PFSK-1 (cell line): Measurements from ENCODE around the gene TMPRSS3.

Experiments used
- FOXP2 ChIP-seq: optimal IDR thresholded peaks from 2 replicates; pipeline ENCODE3; 2011; ENCODE audit warnings: borderline replicate concordance, control low read depth, inconsistent platforms; ENCODE audit not compliant: insufficient read depth; ENCODE audit errors: extremely low read length, extremely low read depth
- POLR2AphosphoS5 ChIP-seq: IDR thresholded peaks from 2 replicates; pipeline ENCODE4 v1.6.1; 2012; ENCODE audit warnings: low read depth, mild to moderate bottlenecking, control low read depth, low read length, moderate library complexity
- SIN3A ChIP-seq: IDR thresholded peaks from 2 replicates; pipeline ENCODE4 v1.6.1; 2012; ENCODE audit warnings: mild to moderate bottlenecking, low read length, moderate library complexity, borderline replicate concordance; ENCODE audit not compliant: insufficient read depth
- TAF1 ChIP-seq: IDR thresholded peaks from 2 replicates; pipeline ENCODE4 v1.6.1; 2012; ENCODE audit warnings: low read length, control low read depth, borderline replicate concordance; ENCODE audit not compliant: insufficient read depth
- TF ChIP-seq, protein P1 (sequence below), 2 experiments: IDR thresholded peaks; 2 replicates each; pipeline versions ENCODE4 v1.6.1 to v1.8.0; 2011 to 2012; ENCODE audit warnings: low read depth in 2 of 2, low read length in 2 of 2, control low read depth in 1 of 2, inconsistent platforms in 1 of 2, mild to moderate bottlenecking in 1 of 2, moderate library complexity in 1 of 2; ENCODE audit not compliant: insufficient read depth in 1 of 2

TMPRSS3 gene

DNA sequence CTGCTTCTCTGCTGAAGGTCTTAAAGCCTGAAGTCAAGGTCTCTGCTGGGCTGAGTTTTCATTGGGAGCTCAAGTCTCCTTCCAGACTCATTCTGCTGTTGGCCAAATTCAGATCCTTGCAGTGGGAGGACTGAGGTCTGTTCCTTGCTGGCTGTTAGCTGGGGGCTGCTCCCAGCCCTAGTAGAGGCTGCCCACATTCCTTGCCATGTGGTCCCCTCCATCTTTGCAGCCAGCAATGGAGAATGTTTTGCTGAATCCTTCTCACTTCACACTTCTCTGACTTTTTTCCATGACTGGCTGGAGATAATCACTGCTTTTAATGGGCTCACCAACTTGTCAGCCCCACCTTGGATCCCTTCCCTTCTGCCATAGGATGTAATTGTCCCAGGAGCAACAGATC, 41.1 kb upstream of the TMPRSS3 start:
- no peak for TF ChIP-seq POLR2AphosphoS5
- TF ChIP-seq TAF1: no peak
- TF ChIP-seq, protein P1, sequence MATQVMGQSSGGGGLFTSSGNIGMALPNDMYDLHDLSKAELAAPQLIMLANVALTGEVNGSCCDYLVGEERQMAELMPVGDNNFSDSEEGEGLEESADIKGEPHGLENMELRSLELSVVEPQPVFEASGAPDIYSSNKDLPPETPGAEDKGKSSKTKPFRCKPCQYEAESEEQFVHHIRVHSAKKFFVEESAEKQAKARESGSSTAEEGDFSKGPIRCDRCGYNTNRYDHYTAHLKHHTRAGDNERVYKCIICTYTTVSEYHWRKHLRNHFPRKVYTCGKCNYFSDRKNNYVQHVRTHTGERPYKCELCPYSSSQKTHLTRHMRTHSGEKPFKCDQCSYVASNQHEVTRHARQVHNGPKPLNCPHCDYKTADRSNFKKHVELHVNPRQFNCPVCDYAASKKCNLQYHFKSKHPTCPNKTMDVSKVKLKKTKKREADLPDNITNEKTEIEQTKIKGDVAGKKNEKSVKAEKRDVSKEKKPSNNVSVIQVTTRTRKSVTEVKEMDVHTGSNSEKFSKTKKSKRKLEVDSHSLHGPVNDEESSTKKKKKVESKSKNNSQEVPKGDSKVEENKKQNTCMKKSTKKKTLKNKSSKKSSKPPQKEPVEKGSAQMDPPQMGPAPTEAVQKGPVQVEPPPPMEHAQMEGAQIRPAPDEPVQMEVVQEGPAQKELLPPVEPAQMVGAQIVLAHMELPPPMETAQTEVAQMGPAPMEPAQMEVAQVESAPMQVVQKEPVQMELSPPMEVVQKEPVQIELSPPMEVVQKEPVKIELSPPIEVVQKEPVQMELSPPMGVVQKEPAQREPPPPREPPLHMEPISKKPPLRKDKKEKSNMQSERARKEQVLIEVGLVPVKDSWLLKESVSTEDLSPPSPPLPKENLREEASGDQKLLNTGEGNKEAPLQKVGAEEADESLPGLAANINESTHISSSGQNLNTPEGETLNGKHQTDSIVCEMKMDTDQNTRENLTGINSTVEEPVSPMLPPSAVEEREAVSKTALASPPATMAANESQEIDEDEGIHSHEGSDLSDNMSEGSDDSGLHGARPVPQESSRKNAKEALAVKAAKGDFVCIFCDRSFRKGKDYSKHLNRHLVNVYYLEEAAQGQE (IDR thresholded peaks at IDR 0.05; ENCODE audit: insufficient read depth in 1 of 2, low read depth in 2 of 2, low read length in 2 of 2): no peak
- no peak for TF ChIP-seq SIN3A
- no peak for TF ChIP-seq FOXP2

DNA sequence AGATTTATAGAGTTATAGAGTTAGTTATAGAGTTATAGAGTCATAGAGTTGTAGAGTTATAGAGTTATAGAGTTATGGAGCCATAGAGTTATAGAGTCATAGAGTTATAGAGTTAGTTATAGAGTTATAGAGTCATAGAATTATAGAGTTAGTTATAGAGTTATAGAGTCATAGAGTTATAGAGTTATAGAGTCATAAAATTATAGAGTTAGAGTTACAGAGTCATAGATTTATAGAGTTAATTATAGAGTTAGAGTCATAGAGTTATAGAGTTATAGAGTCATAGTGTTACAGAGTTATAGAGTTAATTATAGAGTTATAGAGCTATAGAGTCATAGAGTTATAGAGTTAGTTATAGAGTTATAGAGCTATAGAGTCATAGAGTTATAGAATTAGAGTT, 40.0 kb upstream of the TMPRSS3 start:
- TF ChIP-seq SIN3A (no peak), POLR2AphosphoS5 (no peak), TAF1 (no peak), FOXP2 (no peak)
- TF ChIP-seq, protein P1 (IDR thresholded peaks at IDR 0.05; ENCODE audit: insufficient read depth in 1 of 2, low read depth in 2 of 2, low read length in 2 of 2): no peak

DNA sequence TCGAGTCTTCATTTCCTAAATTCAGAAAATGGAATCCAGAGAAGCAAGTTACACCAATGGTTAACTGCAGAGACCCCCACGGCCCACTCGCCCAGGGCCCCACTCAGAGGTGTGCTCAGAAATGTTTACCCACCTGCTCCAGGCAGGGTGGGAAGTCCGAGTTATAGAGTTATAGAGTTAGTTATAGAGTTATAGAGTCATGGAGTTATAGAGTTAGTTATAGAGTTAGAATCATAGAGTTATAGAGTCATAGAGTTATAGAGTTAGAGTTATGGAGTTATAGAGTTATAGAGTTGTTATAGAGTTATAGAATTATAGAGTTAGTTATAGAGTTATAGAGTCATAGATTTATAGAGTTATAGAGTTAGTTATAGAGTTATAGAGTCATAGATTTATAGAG, 39.5 kb upstream of the TMPRSS3 start:
- TF ChIP-seq, protein P1 (IDR thresholded peaks at IDR 0.05; ENCODE audit: insufficient read depth in 1 of 2, low read depth in 2 of 2, low read length in 2 of 2): no peak
- TF ChIP-seq FOXP2 (no peak), TAF1 (no peak), POLR2AphosphoS5 (no peak), SIN3A (no peak)

DNA sequence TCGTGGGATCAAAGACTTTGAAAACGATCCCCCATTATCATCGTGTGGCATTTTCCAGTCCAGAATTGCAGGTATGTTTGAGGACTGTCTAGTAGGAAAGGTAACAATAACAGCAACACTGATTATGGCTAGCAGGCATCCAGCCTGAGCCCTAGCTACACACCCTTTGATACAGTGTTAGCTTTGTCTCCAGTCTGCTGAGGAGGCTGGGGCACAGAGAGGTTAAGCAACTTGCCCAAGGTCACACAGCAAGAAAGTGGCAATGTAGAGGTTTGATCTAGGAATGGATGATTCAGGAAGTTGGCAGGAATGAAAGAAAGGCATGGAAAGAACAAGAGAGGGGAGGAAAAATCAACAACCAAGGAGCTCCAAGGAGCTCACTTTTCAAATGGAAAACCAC, 39.0 kb upstream of the TMPRSS3 start:
- no peak for TF ChIP-seq SIN3A
- TF ChIP-seq, protein P1 (IDR thresholded peaks at IDR 0.05; ENCODE audit: insufficient read depth in 1 of 2, low read depth in 2 of 2, low read length in 2 of 2): no peak

DNA sequence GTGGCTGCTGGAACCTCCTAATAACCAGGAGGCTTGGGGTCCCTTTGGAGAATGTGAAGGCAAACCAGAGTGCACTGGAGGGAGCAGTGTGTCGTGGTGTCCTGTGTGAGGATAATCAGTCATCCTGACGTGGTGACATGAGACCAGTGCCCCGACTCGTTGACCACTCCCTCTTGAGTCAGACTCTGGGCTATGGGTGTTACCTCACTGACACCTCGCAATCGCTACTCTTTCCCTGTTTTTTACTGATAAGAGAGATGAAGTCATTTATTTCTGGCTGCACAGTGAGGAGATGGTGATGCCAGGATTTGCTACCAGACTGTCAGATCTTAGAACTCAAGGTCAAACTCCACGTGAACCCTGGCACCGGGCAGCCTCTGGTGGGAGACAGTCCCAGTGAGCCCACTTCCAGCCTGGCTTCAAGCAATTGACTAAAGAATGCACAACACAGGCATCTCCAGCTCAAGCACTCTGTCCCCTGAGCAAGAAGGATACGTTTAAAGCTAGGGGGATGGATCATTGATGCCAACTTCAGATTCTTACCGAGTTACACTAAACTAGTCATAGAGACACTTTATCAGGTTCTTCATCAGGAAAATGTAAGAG, 38.2 kb upstream of the TMPRSS3 start:
- TF ChIP-seq POLR2AphosphoS5 (no peak), FOXP2 (no peak), TAF1 (no peak), SIN3A (no peak)
- TF ChIP-seq, protein P1 (IDR thresholded peaks at IDR 0.05; ENCODE audit: insufficient read depth in 1 of 2, low read depth in 2 of 2, low read length in 2 of 2): no peak
